GM23248 (cell line): ENCODE measurements around the gene PLIN1. TPM values are rescaled to one million over a fixed set of nuclear protein-coding genes. Genes with fewer than 3 reads are reported as not detected.

Experiments used
- DNase-seq: peaks from one replicate; pipeline ENCODE4 v3.0.0-alpha.2; 2015
- H2AFZ ChIP-seq: fragments of 200-600 bp; sonication (generic); 2 replicates; pipeline ENCODE4 v1.6.1; 2016; ENCODE audit warnings: antibody characterized with exemption
- H3F3A ChIP-seq: fragments of 200-600 bp; sonication (generic); 2 replicates; pipeline ENCODE4 v1.6.1; 2016; ENCODE audit warnings: mild to moderate bottlenecking, antibody characterized with exemption, mixed run types; ENCODE audit not compliant: insufficient read depth
- H3K27ac ChIP-seq: fragments of 200-600 bp; sonication (generic); 2 replicates; pipeline ENCODE4 v1.5.1; 2016; ENCODE audit warnings: mild to moderate bottlenecking
- H3K27me3 ChIP-seq: fragments of 200-600 bp; sonication (generic); replicated peaks from 2 replicates; pipeline ENCODE4 v1.6.1; 2016; ENCODE audit warnings: mild to moderate bottlenecking; ENCODE audit not compliant: insufficient read depth
- H3K36me3 ChIP-seq: fragments of 200-600 bp; sonication (generic); 2 replicates; pipeline ENCODE4 v1.6.1; 2016; ENCODE audit warnings: low read depth, mild to moderate bottlenecking
- H3K4me1 ChIP-seq: fragments of 200-600 bp; sonication (generic); 2 replicates; pipeline ENCODE4 v1.6.1; 2016; ENCODE audit warnings: mild to moderate bottlenecking; ENCODE audit not compliant: insufficient read depth
- H3K4me2 ChIP-seq: fragments of 200-600 bp; sonication (generic); one replicate; pipeline ENCODE4 v1.6.1; 2016; ENCODE audit warnings: mild to moderate bottlenecking; ENCODE audit not compliant: unreplicated experiment
- H3K4me3 ChIP-seq: fragments of 200-600 bp; sonication (generic); 2 replicates; pipeline ENCODE4 v1.5.1; 2016; ENCODE audit warnings: mild to moderate bottlenecking
- H3K79me2 ChIP-seq: fragments of 200-600 bp; sonication (generic); 2 replicates; pipeline ENCODE4 v1.6.1; 2016; ENCODE audit warnings: mild to moderate bottlenecking; ENCODE audit not compliant: insufficient read depth
- H3K9ac ChIP-seq: fragments of 200-600 bp; sonication (generic); 2 replicates; pipeline ENCODE4 v1.6.1; 2016; ENCODE audit warnings: mild to moderate bottlenecking
- H3K9me2 ChIP-seq: fragments of 200-600 bp; sonication (generic); 2 replicates; pipeline ENCODE4 v1.6.1; 2016; ENCODE audit warnings: mixed run types, mild to moderate bottlenecking, moderate library complexity; ENCODE audit not compliant: insufficient read depth
- H3K9me3 ChIP-seq: fragments of 200-600 bp; sonication (generic); one replicate; pipeline ENCODE4 v1.6.1; 2017; ENCODE audit warnings: low read depth
- H4K20me1 ChIP-seq: fragments of 200-600 bp; sonication (generic); 2 replicates; pipeline ENCODE4 v1.6.0; 2016; ENCODE audit not compliant: insufficient read depth
- EZH2 ChIP-seq: fragments of 200-600 bp; sonication (generic); IDR thresholded peaks from 2 replicates; pipeline ENCODE4 v1.6.1; 2018; ENCODE audit warnings: antibody characterized with exemption, mild to moderate bottlenecking; ENCODE audit not compliant: insufficient read depth, poor library complexity, severe bottlenecking
- EZH2phosphoT487 ChIP-seq: fragments of 200-600 bp; sonication (generic); IDR thresholded peaks from 2 replicates; pipeline ENCODE4 v1.6.1; 2018; ENCODE audit warnings: antibody characterized with exemption, moderate library complexity, mild to moderate bottlenecking, low read depth; ENCODE audit not compliant: insufficient read depth
- WGBS, 2 experiments: methylation state at CpG; one replicate each; pipeline ENCODE4 v1.1.6; 2015 to 2017; ENCODE audit warnings: low lambda C conversion rate in 2 of 2, low coverage in 1 of 2; ENCODE audit errors: missing lambda C conversion rate in 2 of 2; 5-methylcytosine and 5-hydroxymethylcytosine counted together
- in situ Hi-C: fragments of 300-500 bp; cut with MboI; formaldehyde crosslinking; loops from 2 replicates; pipeline ENCODE4 v1.15.0; 2020
- polyA plus RNA-seq: library from polyadenylated mRNA; unstranded; fragments of >200 nt; fragmentation: Nextera tagmentation; extraction: Ambion mirVana; gene quantifications from 2 replicates; pipeline ENCODE4 v1.2.1, GENCODE V29; 2016
- total RNA-seq: library from RNA; depleted of rRNA; stranded (reverse); fragments of >200 nt; shearing (Covaris generic); gene quantifications from 2 replicates; pipeline ENCODE4 v1.2.3, GENCODE V29; 2014

Gene PLIN1
- total and polyA plus RNA-seq, 2 experiments from 2014 or later: not detected

DNA sequence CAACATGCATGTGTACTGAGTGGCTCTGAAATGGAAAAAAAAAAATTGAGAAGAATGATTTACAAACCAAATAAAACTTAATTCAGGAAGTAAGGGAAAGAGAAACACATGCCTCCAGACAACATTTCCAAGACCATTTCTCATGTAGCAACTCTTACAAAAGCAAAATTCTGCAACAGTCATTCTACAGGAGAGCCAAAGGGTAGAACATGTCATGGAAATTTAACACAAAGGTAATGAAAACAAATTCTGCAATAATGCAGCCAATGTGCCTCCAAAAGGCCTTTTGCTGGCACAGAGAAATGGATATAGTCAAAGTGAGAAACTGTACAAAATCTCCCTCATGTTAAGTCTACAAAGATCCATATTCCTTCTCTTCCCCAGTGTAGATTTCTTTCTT is 7.4 kb upstream of the PLIN1 start:
- H3K27ac ChIP-seq: no peak overlapping the region
- H3K4me1 ChIP-seq: peaks cover 6% of the 10 kb centered on the region; the same call in 1 of the 2 replicates
- H4K20me1 ChIP-seq: no peaks in the 10 kb centered on the region
- H3K79me2 ChIP-seq: no peaks in the 10 kb centered on the region
- H3K9me2 ChIP-seq: no peaks in the 10 kb centered on the region
- no peak overlapping the region for H3K4me2 ChIP-seq
- H3K27me3 ChIP-seq: no peaks in the 10 kb centered on the region
- H3K4me3 ChIP-seq: no peak overlapping the region
- TF ChIP-seq EZH2 (no peak), EZH2phosphoT487 (no peak)
- H2AFZ ChIP-seq: no peak overlapping the region
- no peaks in the 10 kb centered on the region for H3K36me3 ChIP-seq
- in situ Hi-C loops: no loop called here
- no peaks in the 10 kb centered on the region for H3K9me3 ChIP-seq
- DNase-seq: no peak
- H3K9ac ChIP-seq: no peak overlapping the region
- peaks cover 9% of the 10 kb centered on the region for H3F3A ChIP-seq

DNA sequence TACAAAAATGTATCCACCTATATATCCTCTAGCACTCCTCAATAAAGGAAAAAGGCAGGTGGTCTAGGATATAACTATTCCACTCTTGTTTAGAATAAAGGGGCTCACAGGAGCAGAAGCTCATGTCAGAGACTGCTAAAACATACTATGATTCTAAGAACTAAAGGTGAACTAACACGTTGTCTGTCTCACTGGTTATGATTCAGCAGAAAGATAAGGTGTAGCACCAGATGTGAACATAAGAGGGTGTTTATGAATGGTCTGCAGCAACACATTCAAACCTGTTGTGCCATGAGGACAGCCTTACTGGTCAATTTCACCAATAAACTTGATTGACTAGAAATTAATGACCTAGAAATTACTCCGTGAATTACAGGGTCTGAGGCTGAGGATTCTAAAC is 6.8 kb upstream of the PLIN1 start:
- peaks cover 14% of the 10 kb centered on the region for H3F3A ChIP-seq
- no peak overlapping the region for H2AFZ ChIP-seq
- H3K9me3 ChIP-seq: no peaks in the 10 kb centered on the region
- in situ Hi-C loops: no loop called here
- no peak overlapping the region for H3K27ac ChIP-seq
- 69 to 75% methylated on average over 2 of the region's 2 CpGs for WGBS, 2 experiments
- H3K36me3 ChIP-seq: no peaks in the 10 kb centered on the region
- no peaks in the 10 kb centered on the region for H4K20me1 ChIP-seq
- H3K4me3 ChIP-seq: no peak overlapping the region
- no peak overlapping the region for H3K4me2 ChIP-seq
- no peak for TF ChIP-seq EZH2phosphoT487
- TF ChIP-seq EZH2: no peak
- peaks cover 10% of the 10 kb centered on the region for H3K4me1 ChIP-seq
- H3K9ac ChIP-seq: no peak overlapping the region
- H3K27me3 ChIP-seq: no peaks in the 10 kb centered on the region
- no peaks in the 10 kb centered on the region for H3K9me2 ChIP-seq
- no peak for DNase-seq
- no peaks in the 10 kb centered on the region for H3K79me2 ChIP-seq

DNA sequence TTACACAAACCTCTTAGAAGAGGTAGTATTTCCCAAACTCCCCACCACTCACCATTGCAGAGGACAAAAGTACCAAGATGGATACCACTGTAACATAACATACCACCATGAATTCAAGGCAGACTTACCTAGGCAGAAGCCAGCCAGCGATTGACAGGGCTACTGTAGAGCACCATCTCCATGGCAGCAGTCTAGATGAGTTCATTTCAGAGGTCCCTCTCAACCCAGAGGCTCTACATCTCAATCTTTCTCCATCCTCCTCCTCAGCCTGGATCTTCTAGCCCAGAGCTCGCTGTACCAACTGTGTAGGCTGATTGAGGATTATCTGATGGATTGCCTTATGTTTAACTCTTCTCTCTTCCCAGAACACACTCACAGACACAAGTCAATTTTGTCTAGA is 2.0 kb upstream of the PLIN1 start:
- H3K4me3 ChIP-seq: no peak overlapping the region

DNA sequence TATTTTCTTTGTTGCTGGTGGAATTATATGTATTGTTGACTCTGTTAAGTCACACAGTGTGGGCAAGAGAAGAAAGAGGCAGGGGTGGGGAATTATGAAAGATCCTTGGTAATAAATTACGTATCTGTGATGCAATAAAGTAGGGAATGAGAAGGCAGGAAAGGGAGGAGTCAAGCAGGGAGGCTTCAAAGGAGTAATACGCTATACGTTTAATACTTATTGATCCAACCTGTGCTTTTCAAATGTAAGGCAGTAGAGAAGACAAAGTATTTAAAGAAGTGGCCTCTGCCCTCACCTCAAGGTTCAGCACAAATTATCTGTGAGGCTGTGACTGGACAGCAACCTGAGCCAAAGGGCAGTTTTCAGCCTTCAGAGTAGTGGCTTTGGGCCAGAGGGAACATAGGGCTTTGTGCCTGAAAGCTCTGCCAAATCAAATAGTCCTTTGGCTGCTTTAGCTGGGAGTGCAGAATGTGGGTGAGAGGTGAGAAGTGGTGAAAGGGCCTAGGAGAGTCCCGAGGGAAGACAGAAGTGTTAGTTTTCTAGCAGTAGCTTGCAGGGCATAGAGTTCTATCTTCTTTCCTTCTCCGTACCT is 1.2 kb upstream of the PLIN1 start:
- H3K4me3 ChIP-seq: no peak overlapping the region
- DNase-seq: peak; percentile 85
- H3K4me2 ChIP-seq: no peak overlapping the region
- in situ Hi-C loops: no loop called here
- H3K36me3 ChIP-seq: no peaks in the 10 kb centered on the region
- H3F3A ChIP-seq: peaks cover 28% of the 10 kb centered on the region
- no peaks in the 10 kb centered on the region for H3K9me3 ChIP-seq
- H3K27me3 ChIP-seq: no peaks in the 10 kb centered on the region
- H3K27ac ChIP-seq: no peak overlapping the region
- no peak overlapping the region for H3K9ac ChIP-seq
- no peaks in the 10 kb centered on the region for H4K20me1 ChIP-seq
- no peaks in the 10 kb centered on the region for H3K9me2 ChIP-seq
- no peaks in the 10 kb centered on the region for H3K79me2 ChIP-seq
- 47 to 54% methylated on average over 5 of the region's 5 CpGs for WGBS, 2 experiments
- TF ChIP-seq EZH2: no peak
- no peak for TF ChIP-seq EZH2phosphoT487
- peaks cover 16% of the 10 kb centered on the region for H3K4me1 ChIP-seq
- H2AFZ ChIP-seq: no peak overlapping the region

More for the DNA sequence above, 2.0 kb upstream of the PLIN1 start:
- peaks cover 16% of the 10 kb centered on the region for H3K4me1 ChIP-seq
- H3K27me3 ChIP-seq: no peaks in the 10 kb centered on the region
- WGBS, 2 experiments: 84 to 92% methylated on average over 2 of the region's 2 CpGs
- no peak overlapping the region for H3K27ac ChIP-seq
- no peaks in the 10 kb centered on the region for H3K9me2 ChIP-seq
- H3K4me2 ChIP-seq: no peak overlapping the region
- no peaks in the 10 kb centered on the region for H3K36me3 ChIP-seq
- no peak for DNase-seq
- no peak overlapping the region for H3K9ac ChIP-seq
- peaks cover 28% of the 10 kb centered on the region for H3F3A ChIP-seq
- in situ Hi-C loops: no loop called here
- H2AFZ ChIP-seq: no peak overlapping the region
- H3K79me2 ChIP-seq: no peaks in the 10 kb centered on the region
- TF ChIP-seq EZH2 (no peak), EZH2phosphoT487 (no peak)
- no peaks in the 10 kb centered on the region for H3K9me3 ChIP-seq
- H4K20me1 ChIP-seq: no peaks in the 10 kb centered on the region

DNA sequence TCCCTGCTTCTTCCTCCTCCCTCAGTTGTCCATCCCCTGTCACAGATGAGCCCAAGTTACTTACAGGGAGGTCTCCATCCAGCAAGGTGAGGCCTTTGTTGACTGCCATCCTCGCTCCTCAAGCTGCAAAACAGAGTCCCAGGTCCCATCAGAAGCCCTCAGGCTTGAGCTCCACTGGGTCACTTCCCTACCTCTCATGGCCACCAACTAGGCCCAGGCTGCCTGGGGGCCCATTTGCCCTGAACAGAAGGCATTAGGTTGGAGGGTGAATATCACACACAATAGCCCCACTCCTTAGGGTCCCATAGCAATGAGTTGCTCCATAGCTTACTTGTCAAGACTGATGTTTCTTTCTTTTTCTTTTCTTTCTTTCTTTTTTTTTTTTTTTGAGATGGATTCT is 1.8 kb downstream of the PLIN1 start:
- Histone ChIP-seq H3K9me2 (no peaks in the 10 kb centered on the region), H3K9ac (no peak overlapping the region), H3K9me3 (no peaks in the 10 kb centered on the region), H3K4me3 (no peak overlapping the region), H3K4me2 (no peak overlapping the region), H2AFZ (no peak overlapping the region), H4K20me1 (no peaks in the 10 kb centered on the region), H3K36me3 (no peaks in the 10 kb centered on the region), H3K27ac (no peak overlapping the region), H3F3A (peaks cover 28% of the 10 kb centered on the region), H3K27me3 (no peaks in the 10 kb centered on the region), H3K79me2 (no peaks in the 10 kb centered on the region), H3K4me1 (peaks cover 16% of the 10 kb centered on the region)
- 55 to 81% methylated on average over 1 of the region's 1 CpG for WGBS, 2 experiments
- no peak for TF ChIP-seq EZH2phosphoT487
- TF ChIP-seq EZH2: no peak
- in situ Hi-C loops: no loop called here
- DNase-seq: no peak
